Skeletal muscle tissue (tissue), 4 donors: Measurements from ENCODE around the gene CETN1. TPM values are rescaled to one million over a fixed set of nuclear protein-coding genes. Genes with fewer than 3 reads are reported as not detected.

Experiments
- H3K27ac ChIP-seq: one replicate; pipeline ENCODE4 v1.7.0; 2013; ENCODE audit warnings: mild to moderate bottlenecking, low read depth, low read length, inconsistent platforms
- H3K27me3 ChIP-seq, 3 donors: one replicate each; pipeline ENCODE4 v1.7.0; 2013; ENCODE audit warnings: low read length in 3 of 3; ENCODE audit not compliant: control insufficient read depth in 3 of 3, insufficient read depth in 3 of 3
- H3K36me3 ChIP-seq, 3 donors: one replicate each; pipeline ENCODE4 v1.7.0; 2013; ENCODE audit warnings: low read length in 3 of 3; ENCODE audit not compliant: control insufficient read depth in 3 of 3, insufficient read depth in 3 of 3
- H3K4me1 ChIP-seq, 3 donors: one replicate each; pipeline ENCODE4 v1.7.0; 2013; ENCODE audit warnings: low read length in 3 of 3, mild to moderate bottlenecking in 3 of 3; ENCODE audit not compliant: control insufficient read depth in 3 of 3, insufficient read depth in 3 of 3
- H3K4me3 ChIP-seq, 3 donors: one replicate each; pipeline ENCODE4 v1.7.0; 2013; ENCODE audit warnings: low read length in 3 of 3
- H3K9ac ChIP-seq, 3 donors: one replicate each; pipeline ENCODE4 v1.7.0; 2013; ENCODE audit warnings: low read length in 3 of 3, mild to moderate bottlenecking in 3 of 3, moderate library complexity in 2 of 3, low read depth in 1 of 3
- H3K9me3 ChIP-seq, 3 donors: one replicate each; pipeline ENCODE4 v1.7.0; 2013; ENCODE audit warnings: low read length in 3 of 3; ENCODE audit not compliant: control insufficient read depth in 3 of 3
- total RNA-seq: library from RNA; depleted of rRNA; stranded (reverse); fragments of >200 nt; gene quantifications from one replicate; pipeline ENCODE4 v1.2.3, GENCODE V29; 2014
- donor health status: Osteomylitis.

Gene CETN1
- total RNA-seq, 1 donor from 2014 or later, result not detected

DNA sequence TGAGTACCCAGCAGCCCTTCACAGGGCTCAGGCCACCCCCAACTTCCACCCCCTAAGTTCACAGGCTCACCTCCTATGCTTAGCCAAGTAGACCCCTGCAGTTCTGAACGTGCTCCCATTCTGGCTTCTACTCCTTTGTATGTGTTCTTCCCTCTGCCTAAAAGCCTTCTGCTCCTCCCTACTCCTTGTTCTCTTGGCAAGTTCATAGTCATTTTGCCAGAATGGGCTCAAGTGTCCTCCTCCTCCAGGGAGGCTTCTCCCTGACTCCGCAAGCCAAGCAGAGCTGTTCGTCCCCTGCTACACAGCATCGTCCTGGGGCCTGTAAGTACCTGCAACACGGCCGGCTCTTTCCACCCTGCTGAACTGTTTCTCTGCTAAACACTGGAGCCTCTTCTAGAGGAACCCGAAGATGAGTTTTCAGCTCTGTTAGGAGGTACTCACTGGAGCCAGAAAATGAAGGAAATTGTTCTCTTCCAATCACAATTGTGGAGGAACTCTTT is 14.6 kb upstream of the CETN1 start:
- no peak overlapping the region for H3K4me3 ChIP-seq
- no peaks in the 10 kb centered on the region for H3K4me1 ChIP-seq
- H3K27me3 ChIP-seq, result peaks cover 0 to 5% (median 0%) of the 10 kb centered on the region in 3 donors
- H3K27ac ChIP-seq, result no peak overlapping the region
- no peaks in the 10 kb centered on the region for H3K9me3 ChIP-seq
- no peaks in the 10 kb centered on the region for H3K36me3 ChIP-seq
- no peak overlapping the region for H3K9ac ChIP-seq

DNA sequence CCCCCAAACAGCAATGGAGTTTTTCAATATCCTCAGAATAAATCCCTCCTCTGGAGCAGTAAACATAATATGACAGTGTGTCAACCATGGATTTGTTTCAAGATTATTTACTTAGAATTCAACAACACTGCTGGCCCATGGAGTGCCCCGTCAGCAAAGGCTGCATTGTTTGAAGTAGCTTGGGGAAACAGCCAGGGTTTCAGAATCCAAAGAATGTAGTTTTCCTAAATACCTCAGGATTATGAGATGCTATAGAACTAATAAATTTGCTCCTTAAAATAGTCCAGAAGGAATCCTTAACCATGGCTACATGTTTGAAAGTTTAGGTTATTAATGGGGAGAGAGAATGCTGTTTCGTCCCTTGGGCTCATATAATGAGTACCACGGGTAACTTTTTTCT is 13.1 kb upstream of the CETN1 start:
- Histone ChIP-seq H3K27ac (no peak overlapping the region), H3K27me3 (peaks cover 0 to 5% (median 0%) of the 10 kb centered on the region in 3 donors), H3K9ac (no peak overlapping the region), H3K4me1 (no peaks in the 10 kb centered on the region), H3K36me3 (no peaks in the 10 kb centered on the region), H3K9me3 (no peaks in the 10 kb centered on the region), H3K4me3 (no peak overlapping the region)

DNA sequence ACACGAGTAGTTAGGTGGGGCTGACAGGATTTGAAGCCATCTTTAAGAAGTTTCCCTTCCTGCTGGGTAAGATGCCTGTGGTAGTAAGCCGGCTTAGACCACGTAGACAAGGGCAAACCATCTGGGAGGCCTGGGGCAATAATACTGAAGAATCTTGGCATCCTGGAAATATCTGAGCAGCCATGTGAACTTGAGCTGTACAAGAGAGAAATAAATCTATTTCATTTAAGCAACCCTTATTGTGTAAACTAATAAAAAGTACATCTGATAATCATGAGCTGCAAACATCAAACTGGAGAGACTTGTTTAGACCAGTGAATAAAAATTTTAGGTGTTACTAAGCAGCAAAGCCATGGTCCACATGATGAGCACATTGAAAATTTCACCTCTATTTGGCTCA is 11.4 kb upstream of the CETN1 start:
- no peak overlapping the region for H3K9ac ChIP-seq
- H3K27me3 ChIP-seq, result peaks cover 0 to 5% (median 0%) of the 10 kb centered on the region in 3 donors
- no peaks in the 10 kb centered on the region for H3K9me3 ChIP-seq
- H3K4me1 ChIP-seq, result no peaks in the 10 kb centered on the region
- no peak overlapping the region for H3K4me3 ChIP-seq
- H3K36me3 ChIP-seq, result no peaks in the 10 kb centered on the region
- no peak overlapping the region for H3K27ac ChIP-seq

DNA sequence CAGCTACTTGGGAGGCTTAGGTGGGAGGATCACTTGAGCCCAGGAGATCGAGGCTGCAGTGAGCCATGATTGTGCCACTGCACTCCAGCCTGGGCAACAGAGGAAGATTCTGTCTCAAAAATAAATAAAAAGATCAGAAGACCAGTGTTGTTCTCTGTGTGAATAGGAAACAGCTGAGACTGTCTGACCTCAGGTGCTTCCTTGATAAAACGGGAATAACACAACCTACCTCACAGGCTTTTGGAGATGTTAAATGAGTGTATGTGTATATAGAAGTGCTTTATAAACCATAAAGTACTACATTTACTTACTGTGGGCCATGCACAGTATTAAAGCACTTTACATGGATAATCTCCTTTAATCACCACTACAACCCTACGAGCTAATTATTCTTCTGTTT is 9.9 kb upstream of the CETN1 start:
- Histone ChIP-seq H3K4me1 (no peaks in the 10 kb centered on the region), H3K9ac (no peak overlapping the region), H3K36me3 (no peaks in the 10 kb centered on the region), H3K27me3 (peaks cover 0 to 5% (median 0%) of the 10 kb centered on the region in 3 donors), H3K9me3 (no peaks in the 10 kb centered on the region), H3K27ac (no peak overlapping the region), H3K4me3 (no peak overlapping the region)

DNA sequence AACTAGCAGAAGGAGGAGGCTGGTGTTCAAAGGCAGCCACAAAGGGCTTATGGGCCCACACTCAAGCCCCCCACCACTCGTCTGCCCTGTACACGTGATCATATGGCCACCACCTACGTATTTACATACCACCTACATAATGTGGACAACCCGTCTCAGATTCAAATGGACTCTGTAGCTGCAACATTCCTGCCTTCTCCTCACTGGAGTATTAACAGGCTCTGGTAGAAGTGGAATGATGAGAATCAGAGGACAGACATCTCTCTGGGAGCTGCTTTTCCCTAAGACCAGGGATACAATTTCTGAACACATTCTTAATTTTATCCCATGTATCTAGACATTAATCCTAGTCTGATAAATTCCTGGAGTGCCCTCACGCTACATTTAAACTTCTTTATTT is 9.5 kb upstream of the CETN1 start:
- Histone ChIP-seq H3K27me3 (peaks cover 0 to 2% (median 0%) of the 10 kb centered on the region in 3 donors), H3K27ac (no peak overlapping the region), H3K9me3 (no peaks in the 10 kb centered on the region), H3K36me3 (no peaks in the 10 kb centered on the region), H3K9ac (no peak overlapping the region), H3K4me3 (no peak overlapping the region), H3K4me1 (no peaks in the 10 kb centered on the region)

DNA sequence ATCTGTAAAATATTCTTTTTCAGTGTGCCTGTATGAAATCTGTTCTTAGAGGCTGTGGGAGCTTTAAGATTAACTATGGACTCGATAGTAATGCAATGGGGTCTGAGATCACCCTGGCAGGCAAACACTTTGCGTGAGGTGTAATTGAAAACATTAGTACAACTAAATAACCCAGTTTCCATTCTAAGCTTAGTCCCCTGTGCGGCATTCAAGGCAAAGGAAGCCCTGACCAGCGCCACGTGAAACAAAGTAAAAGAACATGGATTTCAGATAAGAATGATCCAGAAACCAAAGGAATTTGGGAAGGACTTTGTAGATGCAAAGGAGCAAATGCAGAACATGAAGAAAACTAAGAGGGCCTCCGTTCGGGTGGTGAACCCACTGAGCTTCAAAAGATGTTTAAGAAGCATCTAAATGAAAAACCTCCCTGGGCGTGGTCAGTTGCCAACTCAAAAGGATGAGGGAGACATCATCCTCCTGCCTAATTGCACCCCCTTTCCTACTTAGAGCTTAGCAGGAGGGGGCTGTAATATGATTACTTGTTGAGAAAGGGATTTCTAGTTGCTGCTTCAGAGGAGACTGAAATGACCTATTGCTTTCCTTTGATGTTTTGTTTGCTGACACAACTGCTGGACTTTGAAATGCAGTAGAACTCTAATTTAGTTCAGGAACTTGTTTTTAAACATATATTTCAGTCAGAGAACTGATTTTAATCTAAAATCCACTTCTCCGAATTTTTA is 7.9 kb upstream of the CETN1 start:
- Histone ChIP-seq H3K9me3 (no peaks in the 10 kb centered on the region), H3K4me3 (no peak overlapping the region), H3K4me1 (no peaks in the 10 kb centered on the region), H3K27me3 (peaks cover 0 to 2% (median 0%) of the 10 kb centered on the region in 3 donors), H3K36me3 (no peaks in the 10 kb centered on the region), H3K9ac (no peak overlapping the region), H3K27ac (no peak overlapping the region)

DNA sequence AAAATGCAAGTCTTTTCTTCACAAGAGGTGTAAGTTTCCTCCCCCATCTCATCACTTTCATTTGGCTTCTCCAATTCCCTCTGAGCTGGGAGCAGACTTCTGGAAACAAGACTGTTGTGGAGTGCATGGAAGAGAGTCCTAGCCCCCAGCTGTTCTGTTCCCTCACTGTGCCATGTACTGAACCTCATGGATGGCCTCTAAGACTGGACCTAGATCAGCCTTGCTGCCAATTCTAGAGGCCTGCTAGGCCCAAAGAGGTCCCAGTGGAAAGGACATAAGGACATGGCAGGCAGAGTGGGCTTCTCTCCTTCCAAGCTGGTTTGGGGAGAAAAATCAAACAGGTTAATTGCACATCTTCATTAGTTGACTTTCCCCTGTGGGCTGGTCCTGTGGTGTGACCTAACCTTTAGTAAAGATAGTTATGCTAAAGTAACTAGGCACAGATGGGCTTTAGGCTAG is 7.3 kb upstream of the CETN1 start:
- no peak overlapping the region for H3K27ac ChIP-seq

DNA sequence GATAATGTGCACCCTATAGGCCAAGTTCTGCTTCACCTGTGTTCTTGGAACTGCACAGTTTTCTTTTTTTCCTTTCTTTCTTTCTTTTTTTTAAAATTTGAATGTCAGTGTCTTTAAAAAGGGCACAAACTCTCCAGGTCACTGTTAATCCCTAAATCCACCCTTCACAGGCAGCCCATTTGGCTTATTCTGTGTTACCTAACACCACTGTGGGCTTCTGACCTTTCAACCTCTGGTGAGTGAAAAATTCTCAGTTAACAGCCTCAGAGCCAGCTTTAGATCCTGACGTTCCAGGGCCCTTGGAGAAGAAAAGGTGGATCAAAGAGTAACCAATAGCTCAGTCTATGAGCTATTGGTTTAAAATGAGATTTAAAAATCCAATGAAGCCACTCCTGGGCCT is 6.8 kb upstream of the CETN1 start:
- H3K9ac ChIP-seq, result no peak overlapping the region
- no peak overlapping the region for H3K27ac ChIP-seq
- no peaks in the 10 kb centered on the region for H3K27me3 ChIP-seq
- H3K4me3 ChIP-seq, result no peak overlapping the region
- H3K4me1 ChIP-seq, result no peaks in the 10 kb centered on the region
- H3K36me3 ChIP-seq, result no peaks in the 10 kb centered on the region
- H3K9me3 ChIP-seq, result no peaks in the 10 kb centered on the region

More for the DNA sequence above, 7.3 kb upstream of the CETN1 start:
- H3K36me3 ChIP-seq, result no peaks in the 10 kb centered on the region
- no peaks in the 10 kb centered on the region for H3K4me1 ChIP-seq
- peaks cover 0 to 2% (median 0%) of the 10 kb centered on the region in 3 donors for H3K27me3 ChIP-seq
- H3K4me3 ChIP-seq, result no peak overlapping the region
- H3K9ac ChIP-seq, result no peak overlapping the region
- no peaks in the 10 kb centered on the region for H3K9me3 ChIP-seq

DNA sequence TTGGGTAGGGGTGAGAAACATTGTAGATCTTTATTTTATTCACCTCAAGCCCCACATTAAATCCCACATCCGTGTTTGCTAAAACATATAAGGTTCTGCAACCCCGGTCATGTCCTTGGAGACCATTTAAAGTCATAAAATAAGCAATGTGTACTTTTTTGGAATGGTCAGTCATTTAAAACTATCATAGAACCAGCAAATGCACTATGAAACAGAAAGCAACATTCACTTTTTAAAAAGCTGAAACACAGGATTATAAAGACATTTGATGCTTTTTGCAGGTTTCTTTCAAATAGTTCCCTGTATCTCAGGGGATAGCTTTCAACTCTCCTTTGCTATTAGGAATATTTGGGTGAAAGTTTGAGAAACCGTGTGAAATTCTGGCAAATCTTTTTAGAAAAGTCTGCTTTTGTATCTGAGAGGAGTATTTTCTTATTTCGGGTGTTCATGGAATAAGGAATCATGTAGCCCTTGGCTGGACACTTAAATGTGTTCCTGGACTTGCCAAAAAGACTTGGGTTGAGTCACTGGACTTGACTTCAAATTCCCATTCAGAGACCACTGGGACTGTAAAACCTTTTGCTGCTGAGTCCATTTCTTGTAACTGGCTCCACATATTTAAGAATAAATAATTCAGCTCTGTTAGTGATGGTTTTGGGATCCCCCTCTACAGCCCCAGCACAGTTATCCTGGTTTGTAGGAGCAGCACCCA is 5.9 kb upstream of the CETN1 start:
- Histone ChIP-seq H3K9me3 (no peaks in the 10 kb centered on the region), H3K36me3 (no peaks in the 10 kb centered on the region), H3K27me3 (no peaks in the 10 kb centered on the region), H3K27ac (no peak overlapping the region), H3K9ac (no peak overlapping the region), H3K4me1 (no peaks in the 10 kb centered on the region), H3K4me3 (no peak overlapping the region)
